Measurements from ENCODE around the gene TCEA2. TPM values are rescaled to one million over a fixed set of nuclear protein-coding genes. Genes with fewer than 3 reads are reported as not detected.
"Not testable (repeated sequence)": the region's sequence is repeated elsewhere in the genome, so short reads cannot be mapped to it uniquely, and the experiment has no call there.

Gene TCEA2
- polyA plus RNA-seq, 1 donor = 49.9 TPM

- no peak for DNase-seq
Observed at GRCh38 chr20:64080013-64080812, 17.2 kb downstream of the TCEA2 start, which contains the start of gene OPRL1. OPRL1 (plus strand) TSS chr20:64080082; CDS start chr20:64092721, 12,639 bp downstream.

- no peak for DNase-seq
Observed at GRCh38 chr20:64080813-64081623, 18.0 kb downstream of the TCEA2 start.

- DNase-seq = no peak
Observed at GRCh38 chr20:64081624-64081964, 18.6 kb downstream of the TCEA2 start.

DNA sequence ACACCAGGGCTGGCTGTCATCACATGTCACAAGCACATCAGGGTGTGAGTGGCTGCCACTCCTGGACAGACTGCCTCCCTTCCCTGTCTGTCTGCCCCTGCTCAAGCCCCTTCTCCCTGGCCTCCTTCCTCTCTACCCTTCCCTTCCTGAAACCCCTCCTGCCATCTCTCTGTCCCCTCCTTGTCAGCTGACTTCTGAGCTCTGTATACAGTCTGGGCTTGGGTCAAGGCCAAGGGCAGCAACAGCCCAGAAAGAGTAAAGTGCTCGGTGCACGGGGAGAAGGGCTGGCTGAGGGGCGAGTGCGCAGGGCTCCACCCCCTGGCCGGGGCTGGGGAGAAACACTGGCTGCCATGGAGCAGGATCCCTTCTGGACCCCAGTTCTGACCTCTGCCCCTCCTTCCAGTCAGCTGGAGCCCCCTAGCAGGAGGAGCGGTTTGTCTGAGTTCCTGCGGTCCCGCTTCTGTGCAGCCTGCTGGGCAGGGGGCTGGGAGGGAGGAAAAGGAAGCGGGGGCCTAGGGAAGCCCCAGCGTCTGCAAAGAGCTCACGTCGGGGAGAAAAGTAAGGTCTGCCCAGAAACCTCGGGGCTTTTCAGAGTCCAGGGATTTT lies 19.2 kb downstream of the TCEA2 start:
- DNase-seq = no peak

DNA sequence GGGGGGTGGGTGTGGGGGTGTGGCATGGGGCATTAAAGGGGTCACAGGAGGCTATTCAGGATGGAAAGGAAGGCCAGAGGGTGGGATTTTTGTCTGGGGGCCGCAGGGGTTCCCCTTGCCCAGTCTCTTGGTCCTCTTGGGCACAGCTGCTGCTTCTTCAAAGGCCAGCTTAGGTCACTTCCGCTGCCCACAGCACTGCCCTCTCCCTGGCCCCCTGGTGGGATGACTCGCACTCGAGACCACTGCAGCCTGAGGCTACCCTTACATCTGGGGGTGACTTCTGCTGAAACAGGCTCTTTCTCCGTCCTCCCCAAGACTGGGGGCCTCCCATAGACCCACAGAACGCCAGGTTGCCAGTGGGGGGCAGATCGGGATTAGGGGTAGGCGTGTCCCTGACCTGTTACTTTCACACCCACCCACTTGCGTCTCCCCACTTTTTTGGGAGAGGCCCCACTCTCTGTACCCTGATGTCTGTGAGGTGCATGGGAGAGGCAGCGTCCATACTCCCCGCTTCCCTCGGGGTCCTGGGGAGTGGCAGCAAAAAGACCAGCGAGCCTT lies 19.9 kb downstream of the TCEA2 start:
- no peak for DNase-seq

DNA sequence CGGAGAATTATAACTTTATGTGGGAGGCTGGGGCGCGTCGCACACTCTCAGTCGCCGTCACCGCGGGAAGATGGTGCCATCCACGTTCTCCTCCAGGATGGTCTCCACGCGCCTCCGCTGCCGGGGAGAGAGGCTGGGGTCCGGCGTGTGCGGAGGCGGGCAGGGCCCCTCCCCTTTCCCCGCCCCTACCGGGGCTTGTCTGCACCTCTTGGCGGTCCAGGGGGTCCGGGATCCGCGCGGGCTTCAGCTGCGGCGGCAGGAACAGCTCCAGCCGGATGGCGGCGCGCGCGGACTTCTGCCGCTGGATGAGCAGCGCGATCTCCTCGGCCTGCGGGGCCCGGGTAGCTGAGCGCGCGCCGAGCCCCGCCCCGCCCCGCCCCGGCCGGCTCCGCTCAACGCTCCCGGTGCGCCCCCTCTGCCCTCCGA lies 20.4 kb downstream of the TCEA2 start:
- peak; percentile 81 for DNase-seq

GRCh38 chr20:64083804-64084684 lies 21.0 kb downstream of the TCEA2 start, which contains the start of gene LKAAEAR1:
LKAAEAR1 (minus strand) TSS chr20:64084398; CDS start chr20:64084219, 179 bp downstream.
- no peak for DNase-seq

DNA sequence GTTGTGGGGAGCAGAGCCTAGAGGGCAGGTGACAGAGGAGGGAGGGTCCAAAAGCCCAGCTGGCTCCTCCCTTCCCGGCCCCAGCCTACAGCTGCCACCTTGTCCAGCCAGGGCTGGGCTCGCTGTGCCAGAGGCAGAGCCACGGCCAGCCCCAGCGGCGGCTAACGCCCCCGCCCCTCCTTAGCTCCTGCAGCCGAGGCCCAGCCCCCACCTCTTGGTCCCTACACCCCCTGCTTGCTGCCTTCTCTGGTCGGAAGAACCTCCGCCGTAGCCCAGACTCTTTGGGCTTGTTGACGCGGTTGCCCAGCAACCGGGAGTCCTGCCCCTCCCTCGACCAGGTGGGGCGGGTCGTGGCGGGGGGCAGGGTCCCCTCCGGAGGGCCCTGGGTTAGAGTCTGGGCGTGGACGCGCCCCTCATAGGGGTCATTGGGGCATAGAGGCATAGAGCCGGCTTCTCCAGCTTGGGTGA lies 21.7 kb downstream of the TCEA2 start:
- DNase-seq = no peak

DNA sequence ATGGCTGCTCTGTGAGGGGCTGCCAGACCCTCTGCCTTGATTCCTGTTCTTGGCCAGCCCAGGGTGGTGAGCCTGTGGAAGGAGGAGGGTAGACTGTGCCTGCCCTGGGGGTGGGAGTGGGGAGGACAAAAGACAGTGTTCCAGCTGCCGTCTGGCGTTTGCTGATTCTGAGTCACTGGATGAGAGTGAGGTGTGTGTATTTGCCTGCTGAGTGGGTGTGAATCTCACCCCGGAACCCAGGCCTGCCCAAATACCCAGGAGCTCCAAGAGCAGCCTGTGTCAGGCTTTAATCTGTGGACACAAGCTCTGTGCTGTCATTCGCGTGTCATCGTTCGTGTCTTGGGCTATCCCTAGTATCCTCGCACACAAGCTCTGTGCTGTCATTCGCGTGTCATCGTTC lies 23.8 kb downstream of the TCEA2 start:
- DNase-seq = no peak

DNA sequence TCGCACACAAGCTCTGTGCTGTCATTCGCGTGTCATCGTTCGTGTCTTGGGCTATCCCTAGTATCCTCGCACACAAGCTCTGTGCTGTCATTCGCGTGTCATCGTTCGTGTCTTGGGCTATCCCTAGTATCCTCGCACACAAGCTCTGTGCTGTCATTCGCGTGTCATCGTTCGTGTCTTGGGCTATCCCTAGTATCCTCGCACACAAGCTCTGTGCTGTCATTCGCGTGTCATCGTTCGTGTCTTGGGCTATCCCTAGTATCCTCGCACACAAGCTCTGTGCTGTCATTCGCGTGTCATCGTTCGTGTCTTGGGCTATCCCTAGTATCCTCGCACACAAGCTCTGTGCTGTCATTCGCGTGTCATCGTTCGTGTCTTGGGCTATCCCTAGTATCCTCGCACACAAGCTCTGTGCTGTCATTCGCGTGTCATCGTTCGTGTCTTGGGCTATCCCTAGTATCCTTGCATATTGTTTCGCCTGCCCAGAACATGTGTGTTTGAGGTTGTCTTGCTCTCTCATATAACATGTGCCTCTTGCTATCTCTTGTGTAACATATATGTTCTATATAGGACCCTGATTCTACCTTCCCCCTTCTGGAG lies 24.3 kb downstream of the TCEA2 start:
- not testable (repeated sequence) for DNase-seq

- not testable (repeated sequence) for DNase-seq
Observed at GRCh38 chr20:64088586-64088985, 25.6 kb downstream of the TCEA2 start.

- DNase-seq = no peak
Observed at GRCh38 chr20:64090165-64090564, 27.2 kb downstream of the TCEA2 start.

- DNase-seq = no peak
Observed at GRCh38 chr20:64091340-64091739, 28.3 kb downstream of the TCEA2 start.

DNA sequence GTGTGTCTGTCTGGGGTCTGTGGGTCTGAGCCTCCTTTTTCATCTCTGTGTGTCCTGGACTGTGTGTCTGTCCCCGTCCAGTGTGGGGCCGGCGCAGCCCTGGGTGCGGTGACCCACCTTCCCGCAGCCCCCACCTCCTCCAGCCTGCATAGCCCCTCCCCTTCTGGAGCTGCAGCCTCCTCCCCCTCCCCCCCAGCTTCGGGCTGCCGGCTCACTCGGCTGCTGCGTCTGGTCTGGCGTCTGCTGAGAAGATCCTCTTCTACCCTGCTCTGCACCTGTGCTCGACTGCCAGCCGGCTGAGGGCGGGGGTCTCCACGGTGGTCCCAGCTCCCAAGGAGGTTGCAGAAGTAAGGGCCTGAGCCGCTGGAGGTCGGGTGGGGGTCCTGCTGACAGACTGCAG lies 28.8 kb downstream of the TCEA2 start:
- DNase-seq = no peak

- no peak for DNase-seq
Observed at GRCh38 chr20:64092258-64093012, 29.4 kb downstream of the TCEA2 start.

- no peak for DNase-seq
Observed at GRCh38 chr20:64093013-64093503, 30.1 kb downstream of the TCEA2 start.

GRCh38 chr20:64095455-64095854 lies 32.5 kb downstream of the TCEA2 start:
- DNase-seq = no peak

DNA sequence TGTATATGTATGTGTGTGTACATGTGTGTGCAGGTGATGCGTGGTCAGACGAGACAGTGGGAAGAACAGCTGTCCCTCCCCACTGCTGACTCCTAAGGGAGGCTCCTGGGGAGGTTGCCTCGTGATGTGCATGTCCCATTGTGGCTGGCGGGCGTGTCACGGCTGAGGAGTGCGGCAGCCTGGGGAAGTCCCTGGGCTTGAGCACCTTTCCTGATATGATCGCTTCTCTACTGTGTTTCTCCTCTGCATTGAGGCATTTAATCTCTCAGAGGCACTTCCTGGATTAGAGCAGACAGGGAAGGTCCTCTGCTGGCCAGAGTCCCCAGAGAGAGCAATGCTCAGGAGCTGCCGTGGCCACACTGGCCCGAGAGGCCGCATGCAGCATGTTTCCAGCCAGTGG lies 32.9 kb downstream of the TCEA2 start:
- DNase-seq = no peak

GRCh38 chr20:64096535-64096934 lies 33.5 kb downstream of the TCEA2 start:
- no peak for DNase-seq

GRCh38 chr20:64098471-64099013 lies 35.5 kb downstream of the TCEA2 start:
- no peak for DNase-seq
